HG03439 (cell line): ENCODE measurements around the gene KCNS1.

ENCODE experiments used
- ATAC-seq: cut with Tn5 transposase; IDR thresholded peaks from one replicate; pipeline ENCODE4 v1.9.1; 2021; ENCODE audit warnings: mild to moderate bottlenecking, moderate library complexity; ENCODE audit not compliant: unreplicated experiment

Gene KCNS1

GRCh38 chr20:45052698-45053429, 48.1 kb downstream of the KCNS1 start:
- no peak for ATAC-seq

- ATAC-seq = peak; percentile 45
These were observed 49.5 kb downstream of the KCNS1 start for GRCh38 chr20:45051204-45052060.

- no peak for ATAC-seq
These were observed 50.9 kb downstream of the KCNS1 start for GRCh38 chr20:45049904-45050471.

- no peak for ATAC-seq
These were observed 51.5 kb downstream of the KCNS1 start for GRCh38 chr20:45049438-45049837.

GRCh38 chr20:45047581-45048119, 53.3 kb downstream of the KCNS1 start:
- no peak for ATAC-seq

- ATAC-seq = no peak
These were observed 56.3 kb downstream of the KCNS1 start for GRCh38 chr20:45044601-45045000.

GRCh38 chr20:45044084-45044573, 56.8 kb downstream of the KCNS1 start:
- peak; percentile 54 for ATAC-seq

- ATAC-seq = no peak
These were observed 57.9 kb downstream of the KCNS1 start for GRCh38 chr20:45042978-45043377.
